Tibial nerve (tissue), 4 donors: ENCODE measurements around the gene RAB11A.

Source experiments
- EP300 ChIP-seq, 2 donors: sonication (generic); formaldehyde crosslinking; IDR thresholded peaks; one replicate each; pipeline ENCODE4 v1.6.1; 2017; ENCODE audit warnings: antibody characterized with exemption in 2 of 2, mild to moderate bottlenecking in 1 of 2
- TF ChIP-seq, protein P1 (sequence below), 5 experiments: fragments of 200-600 bp in 3 of 5; fragments of 450-650 bp in 2 of 5; sonication (generic) in 3 of 5; IDR thresholded peaks; one replicate each; pipeline ENCODE4 v1.5.1; 2016 to 2019; ENCODE audit warnings: antibody characterized with exemption in 5 of 5, mild to moderate bottlenecking in 3 of 5, moderate library complexity in 2 of 5

DNA sequence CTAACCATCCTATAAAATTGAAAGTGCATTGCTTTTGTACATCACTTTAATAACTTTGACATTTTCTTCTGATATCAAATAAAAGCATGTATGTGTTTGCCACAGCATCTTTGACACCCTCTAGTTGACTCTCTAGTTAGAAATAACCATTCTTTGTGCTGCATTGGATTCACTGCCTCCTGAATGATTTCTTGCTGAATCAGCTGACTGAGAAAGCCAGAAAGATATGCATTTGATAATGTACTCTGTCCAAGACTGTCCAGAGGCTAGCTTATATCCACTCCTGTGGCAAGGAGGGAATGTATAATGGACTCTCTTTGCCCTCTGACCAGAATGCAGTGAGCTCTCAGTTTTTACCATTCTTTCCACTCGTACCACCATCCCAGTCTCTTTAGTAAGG is 6.2 kb downstream of the RAB11A start:
- TF ChIP-seq EP300 (IDR thresholded peaks at IDR 0.05): no peak
- TF ChIP-seq, protein P1, sequence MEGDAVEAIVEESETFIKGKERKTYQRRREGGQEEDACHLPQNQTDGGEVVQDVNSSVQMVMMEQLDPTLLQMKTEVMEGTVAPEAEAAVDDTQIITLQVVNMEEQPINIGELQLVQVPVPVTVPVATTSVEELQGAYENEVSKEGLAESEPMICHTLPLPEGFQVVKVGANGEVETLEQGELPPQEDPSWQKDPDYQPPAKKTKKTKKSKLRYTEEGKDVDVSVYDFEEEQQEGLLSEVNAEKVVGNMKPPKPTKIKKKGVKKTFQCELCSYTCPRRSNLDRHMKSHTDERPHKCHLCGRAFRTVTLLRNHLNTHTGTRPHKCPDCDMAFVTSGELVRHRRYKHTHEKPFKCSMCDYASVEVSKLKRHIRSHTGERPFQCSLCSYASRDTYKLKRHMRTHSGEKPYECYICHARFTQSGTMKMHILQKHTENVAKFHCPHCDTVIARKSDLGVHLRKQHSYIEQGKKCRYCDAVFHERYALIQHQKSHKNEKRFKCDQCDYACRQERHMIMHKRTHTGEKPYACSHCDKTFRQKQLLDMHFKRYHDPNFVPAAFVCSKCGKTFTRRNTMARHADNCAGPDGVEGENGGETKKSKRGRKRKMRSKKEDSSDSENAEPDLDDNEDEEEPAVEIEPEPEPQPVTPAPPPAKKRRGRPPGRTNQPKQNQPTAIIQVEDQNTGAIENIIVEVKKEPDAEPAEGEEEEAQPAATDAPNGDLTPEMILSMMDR (IDR thresholded peaks at IDR 0.05): no peak
